Activated naive CD4-positive, alpha-beta T cell treated with anti-CD3 and anti-CD28 coated beads, Interleukin-2, amount 50 U/mL, for 72 hours (primary cell): ENCODE data around the gene SLC18A2. TPM values are rescaled to one million over a fixed set of nuclear protein-coding genes. Genes with fewer than 3 reads are reported as not detected.
A peak's percentile ranks its signal among the peaks of the same experiment; 100 is the strongest.

Experiments
- ATAC-seq, 2 donors: fragments of 150-1000 bp; cut with Tn5 transposase; 2 replicates each; pipeline ENCODE4 v1.10.0; 2021; ENCODE audit warnings: mild to moderate bottlenecking in 2 of 2, moderate library complexity in 2 of 2
- DNase-seq, 2 donors: peaks; one replicate each; pipeline ENCODE4 v3.0.0; 2021 to 2022; ENCODE audit warnings: low spot score in 2 of 2
- H3K27ac Mint-ChIP-seq, 2 donors: one replicate each; pipeline ENCODE4 v1.8.0; 2022; ENCODE audit warnings: mild to moderate bottlenecking in 2 of 2, mixed read lengths in 2 of 2
- H3K36me3 Mint-ChIP-seq, 2 donors: one replicate each; pipeline ENCODE4 v1.8.0; 2022; ENCODE audit warnings: mixed read lengths in 2 of 2
- H3K9me3 Mint-ChIP-seq, 2 donors: one replicate each; pipeline ENCODE4 v1.8.0; 2022; ENCODE audit warnings: mixed read lengths in 2 of 2
- total RNA-seq, 2 donors: library from RNA; stranded (reverse); gene quantifications; one replicate each; pipeline ENCODE4 v1.2.3, GENCODE V29; 2022

Gene SLC18A2
- total RNA-seq, 2 donors from 2014 or later, result 0.06 to 0.09 TPM

DNA sequence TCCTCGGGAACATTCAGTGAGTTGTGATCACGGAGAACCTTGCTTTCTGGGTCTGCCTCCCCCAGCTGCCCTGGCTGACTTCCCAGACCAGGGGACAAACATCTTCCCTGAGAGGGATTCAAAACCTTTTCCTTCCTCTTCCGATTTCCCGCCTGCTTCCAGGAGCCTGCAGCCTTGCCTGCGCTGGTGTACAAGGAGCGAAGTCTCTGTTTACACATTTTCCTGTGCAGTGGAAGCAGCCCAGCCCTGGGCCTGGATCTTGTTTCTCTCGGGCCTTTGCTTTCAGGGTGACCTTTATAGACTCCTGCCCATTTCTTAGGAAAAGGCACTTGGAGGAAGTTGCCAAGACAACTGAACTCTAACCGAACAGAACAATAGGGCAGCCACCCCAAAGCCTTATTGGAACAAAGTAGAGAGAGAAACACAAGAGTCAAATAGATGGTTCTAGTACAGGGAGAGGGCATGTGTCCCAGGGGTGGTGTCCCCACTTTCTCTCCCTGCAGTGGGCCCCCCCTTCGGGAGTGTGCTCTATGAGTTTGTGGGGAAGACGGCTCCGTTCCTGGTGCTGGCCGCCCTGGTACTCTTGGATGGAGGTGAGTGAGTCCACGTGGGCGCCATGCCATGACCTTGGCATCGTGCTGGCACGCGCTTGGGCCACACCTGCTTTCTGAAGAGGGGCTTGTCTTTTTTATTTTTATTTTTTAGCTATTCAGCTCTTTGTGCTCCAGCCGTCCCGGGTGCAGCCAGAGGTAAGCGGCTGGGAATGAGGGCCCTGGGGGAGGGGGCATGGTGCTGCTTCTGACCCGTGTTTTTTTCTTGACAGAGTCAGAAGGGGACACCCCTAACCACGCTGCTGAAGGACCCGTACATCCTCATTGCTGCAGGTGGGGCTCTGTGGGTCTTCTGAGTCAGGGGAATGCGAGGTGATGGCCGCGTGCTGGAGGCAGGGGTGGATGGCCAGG, 14.1 kb downstream of the SLC18A2 start:
- ATAC-seq, result no peak
- Mint-ChIP-seq H3K9me3 (no peaks in the 10 kb centered on the region), H3K36me3 (no peaks in the 10 kb centered on the region), H3K27ac (no peak overlapping the region)
- DNase-seq, result no peak

- no peak for DNase-seq
- Mint-ChIP-seq H3K9me3 (no peaks in the 10 kb centered on the region), H3K27ac (no peak overlapping the region), H3K36me3 (no peaks in the 10 kb centered on the region)
- ATAC-seq, result no peak
Measured at GRCh38 chr10:117255835-117256460, 15.0 kb downstream of the SLC18A2 start.

GRCh38 chr10:117256910-117257309, 16.0 kb downstream of the SLC18A2 start:
- Mint-ChIP-seq H3K36me3 (no peaks in the 10 kb centered on the region), H3K27ac (no peak overlapping the region), H3K9me3 (no peaks in the 10 kb centered on the region)
- DNase-seq (no peak), ATAC-seq (no peak)

DNA sequence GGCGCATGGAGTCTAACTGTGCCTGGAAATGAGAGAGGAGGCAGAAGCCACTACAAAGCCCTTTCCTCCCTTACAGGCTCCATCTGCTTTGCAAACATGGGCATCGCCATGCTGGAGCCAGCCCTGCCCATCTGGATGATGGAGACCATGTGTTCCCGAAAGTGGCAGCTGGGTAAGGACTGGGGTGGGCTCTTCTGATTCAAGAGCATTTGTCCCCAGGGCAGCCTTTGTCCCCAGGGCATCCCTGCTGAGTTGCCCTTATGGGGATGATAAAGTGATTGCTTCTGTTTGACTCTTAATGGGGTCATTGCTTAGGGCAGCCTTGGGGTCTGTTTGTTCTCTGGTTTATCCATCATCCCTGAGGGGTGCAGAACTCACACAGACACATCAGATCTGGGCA, 16.8 kb downstream of the SLC18A2 start:
- Mint-ChIP-seq H3K27ac (no peak overlapping the region), H3K9me3 (no peaks in the 10 kb centered on the region), H3K36me3 (no peaks in the 10 kb centered on the region)
- no peak for ATAC-seq
- DNase-seq, result no peak

DNA sequence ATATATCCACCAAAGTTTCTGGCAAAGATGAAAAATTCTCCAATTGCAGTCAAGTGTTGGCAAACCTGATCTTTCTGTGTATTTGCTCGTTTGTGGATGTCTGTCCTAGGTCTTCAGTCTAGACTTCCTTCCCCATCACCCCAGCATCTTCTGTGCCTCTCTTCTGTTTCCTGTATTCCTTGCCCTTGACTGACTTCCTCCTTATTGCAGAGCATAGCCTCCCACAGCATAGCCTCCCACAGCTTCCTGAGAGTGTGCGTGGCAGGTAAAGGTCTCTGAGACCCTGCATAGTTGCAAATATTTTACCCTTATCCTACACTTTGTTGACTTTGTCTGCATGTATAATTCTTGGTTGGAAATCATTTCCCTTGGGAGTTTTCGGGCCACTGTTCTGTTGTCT, 18.4 kb downstream of the SLC18A2 start:
- Mint-ChIP-seq H3K36me3 (no peaks in the 10 kb centered on the region), H3K9me3 (no peaks in the 10 kb centered on the region), H3K27ac (no peak overlapping the region)
- DNase-seq, result no peak
- ATAC-seq, result no peak

- H3K27ac Mint-ChIP-seq, result no peak overlapping the region
- no peaks in the 10 kb centered on the region for H3K36me3 Mint-ChIP-seq
- DNase-seq (no peak), ATAC-seq (peak in 1 of 2 donors; percentile 48)
- H3K9me3 Mint-ChIP-seq, result no peaks in the 10 kb centered on the region
Measured at GRCh38 chr10:117260084-117260483, 19.2 kb downstream of the SLC18A2 start.

DNA sequence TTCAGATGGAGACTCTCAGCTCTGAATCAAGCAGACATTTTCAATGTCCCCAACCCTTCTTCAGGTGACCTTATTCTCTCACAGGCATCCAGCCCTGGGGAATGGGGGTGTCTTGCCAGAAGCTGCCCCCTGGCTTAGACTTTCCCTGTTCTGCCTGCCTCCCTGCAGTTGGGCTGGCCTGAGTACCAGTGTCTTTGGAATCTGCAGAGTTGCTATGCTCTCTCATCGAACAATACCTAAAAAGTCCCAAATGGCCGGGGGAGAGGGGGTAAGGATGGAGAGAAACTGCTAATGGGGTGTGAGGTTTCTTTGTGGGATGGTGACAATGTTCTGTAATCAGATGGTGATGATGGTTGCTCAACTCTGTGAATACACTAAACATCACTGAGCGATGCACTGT, 20.6 kb downstream of the SLC18A2 start:
- H3K36me3 Mint-ChIP-seq, result no peaks in the 10 kb centered on the region
- no peak for ATAC-seq
- H3K9me3 Mint-ChIP-seq, result no peaks in the 10 kb centered on the region
- DNase-seq, result no peak
- H3K27ac Mint-ChIP-seq, result no peak overlapping the region

DNA sequence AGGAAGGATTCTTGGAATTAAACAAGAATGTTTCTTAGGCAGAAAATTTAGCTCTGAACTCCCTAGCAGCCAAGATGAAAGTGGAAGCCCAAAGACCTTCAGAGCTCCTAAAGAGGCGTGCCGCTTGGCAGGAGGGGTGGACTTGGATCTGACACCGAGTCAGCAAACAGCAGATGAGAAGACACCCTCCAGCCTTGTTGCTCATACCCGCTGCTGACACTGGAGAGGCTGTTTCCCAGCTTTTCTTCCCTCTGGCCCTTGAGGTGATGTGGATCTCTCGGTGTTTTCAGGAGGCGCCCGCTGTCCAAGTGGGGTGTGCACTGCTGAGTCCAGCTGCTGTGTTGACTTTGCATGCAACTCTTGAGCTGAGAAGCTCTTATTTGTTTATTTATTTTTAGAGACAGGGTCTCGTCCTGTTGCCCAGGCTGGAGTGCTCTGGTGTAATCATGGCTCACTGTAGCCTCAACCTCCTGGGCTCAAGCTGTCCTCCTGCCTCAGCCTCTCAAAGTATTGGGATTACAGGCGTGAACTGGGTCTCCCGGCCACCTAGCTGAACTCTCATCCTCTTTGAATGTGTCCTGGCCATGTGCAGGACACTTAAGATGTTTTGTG, 21.5 kb downstream of the SLC18A2 start:
- no peaks in the 10 kb centered on the region for H3K36me3 Mint-ChIP-seq
- no peaks in the 10 kb centered on the region for H3K9me3 Mint-ChIP-seq
- H3K27ac Mint-ChIP-seq, result no peak overlapping the region
- ATAC-seq (no peak), DNase-seq (no peak)

GRCh38 chr10:117262903-117263293, 22.0 kb downstream of the SLC18A2 start:
- no peak for DNase-seq
- no peaks in the 10 kb centered on the region for H3K36me3 Mint-ChIP-seq
- H3K9me3 Mint-ChIP-seq, result no peaks in the 10 kb centered on the region
- H3K27ac Mint-ChIP-seq, result no peak overlapping the region
- ATAC-seq, result no peak

- no peak for DNase-seq
- H3K36me3 Mint-ChIP-seq, result no peaks in the 10 kb centered on the region
- no peak for ATAC-seq
- no peaks in the 10 kb centered on the region for H3K9me3 Mint-ChIP-seq
- H3K27ac Mint-ChIP-seq, result no peak overlapping the region
Measured at GRCh38 chr10:117264782-117265181, 23.9 kb downstream of the SLC18A2 start.

DNA sequence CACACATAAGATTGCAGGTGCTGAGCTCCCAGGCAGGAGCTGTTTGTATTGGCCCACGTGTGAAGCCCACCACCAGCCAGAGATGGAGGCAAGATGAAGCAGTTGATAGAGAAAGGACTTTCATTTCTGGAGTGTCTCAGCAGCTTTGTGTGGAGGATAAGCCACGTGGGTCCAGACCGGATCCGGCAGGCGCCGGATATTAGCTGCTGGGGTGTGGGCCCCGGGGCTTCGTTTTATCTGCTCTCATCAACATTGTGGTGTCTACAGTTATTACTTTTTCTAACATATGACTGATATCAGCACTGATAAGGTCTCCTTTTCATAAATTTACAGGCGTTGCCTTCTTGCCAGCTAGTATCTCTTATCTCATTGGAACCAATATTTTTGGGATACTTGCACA, 25.5 kb downstream of the SLC18A2 start:
- Mint-ChIP-seq H3K36me3 (no peaks in the 10 kb centered on the region), H3K9me3 (no peaks in the 10 kb centered on the region), H3K27ac (no peak overlapping the region)
- DNase-seq (no peak), ATAC-seq (no peak)

GRCh38 chr10:117266812-117267211, 25.9 kb downstream of the SLC18A2 start:
- no peaks in the 10 kb centered on the region for H3K36me3 Mint-ChIP-seq
- H3K9me3 Mint-ChIP-seq, result no peaks in the 10 kb centered on the region
- ATAC-seq, result no peak
- H3K27ac Mint-ChIP-seq, result no peak overlapping the region
- DNase-seq, result no peak

DNA sequence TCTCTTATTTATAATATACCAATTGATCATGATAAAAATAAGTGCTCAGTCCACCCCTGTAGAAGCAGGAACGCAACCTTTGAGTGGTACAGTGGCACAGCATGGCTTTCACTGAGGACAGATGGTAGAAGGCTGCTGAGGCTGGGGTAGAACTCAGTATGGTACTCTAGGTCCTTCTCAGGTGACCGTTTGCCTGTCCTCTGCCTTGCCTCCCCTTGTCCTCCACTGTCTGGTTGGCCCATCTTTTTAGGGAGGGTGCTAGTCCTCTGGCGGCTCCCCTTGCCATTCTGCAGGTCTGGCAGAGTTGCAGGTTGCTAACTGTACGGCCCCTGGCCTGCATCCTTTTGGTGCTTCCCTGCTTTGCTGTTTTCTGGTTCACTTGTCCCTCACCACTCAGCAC, 27.3 kb downstream of the SLC18A2 start:
- H3K27ac Mint-ChIP-seq, result no peak overlapping the region
- no peaks in the 10 kb centered on the region for H3K9me3 Mint-ChIP-seq
- ATAC-seq, result no peak
- no peak for DNase-seq
- no peaks in the 10 kb centered on the region for H3K36me3 Mint-ChIP-seq

GRCh38 chr10:117268907-117269306, 28.0 kb downstream of the SLC18A2 start:
- Mint-ChIP-seq H3K36me3 (no peaks in the 10 kb centered on the region), H3K9me3 (no peaks in the 10 kb centered on the region), H3K27ac (no peak overlapping the region)
- DNase-seq (no peak), ATAC-seq (no peak)

- DNase-seq (no peak), ATAC-seq (no peak)
- no peak overlapping the region for H3K27ac Mint-ChIP-seq
- no peaks in the 10 kb centered on the region for H3K36me3 Mint-ChIP-seq
- H3K9me3 Mint-ChIP-seq, result no peaks in the 10 kb centered on the region
Measured at GRCh38 chr10:117271427-117271826, 30.5 kb downstream of the SLC18A2 start.

- ATAC-seq (no peak), DNase-seq (no peak)
- Mint-ChIP-seq H3K9me3 (no peaks in the 10 kb centered on the region), H3K36me3 (no peaks in the 10 kb centered on the region), H3K27ac (no peak overlapping the region)
Measured at GRCh38 chr10:117272195-117273076, 31.5 kb downstream of the SLC18A2 start.

GRCh38 chr10:117273980-117274379, 33.1 kb downstream of the SLC18A2 start:
- ATAC-seq (no peak), DNase-seq (no peak)
- Mint-ChIP-seq H3K9me3 (no peaks in the 10 kb centered on the region), H3K36me3 (no peaks in the 10 kb centered on the region), H3K27ac (no peak overlapping the region)
